NCI-H1436 (cell line): Measurements from ENCODE around the gene MLN.

Source experiments
- DNase-seq: peaks from one replicate; lab custom pipeline; 2025; lab: John Stamatoyannopoulos, UW

MLN gene

DNA sequence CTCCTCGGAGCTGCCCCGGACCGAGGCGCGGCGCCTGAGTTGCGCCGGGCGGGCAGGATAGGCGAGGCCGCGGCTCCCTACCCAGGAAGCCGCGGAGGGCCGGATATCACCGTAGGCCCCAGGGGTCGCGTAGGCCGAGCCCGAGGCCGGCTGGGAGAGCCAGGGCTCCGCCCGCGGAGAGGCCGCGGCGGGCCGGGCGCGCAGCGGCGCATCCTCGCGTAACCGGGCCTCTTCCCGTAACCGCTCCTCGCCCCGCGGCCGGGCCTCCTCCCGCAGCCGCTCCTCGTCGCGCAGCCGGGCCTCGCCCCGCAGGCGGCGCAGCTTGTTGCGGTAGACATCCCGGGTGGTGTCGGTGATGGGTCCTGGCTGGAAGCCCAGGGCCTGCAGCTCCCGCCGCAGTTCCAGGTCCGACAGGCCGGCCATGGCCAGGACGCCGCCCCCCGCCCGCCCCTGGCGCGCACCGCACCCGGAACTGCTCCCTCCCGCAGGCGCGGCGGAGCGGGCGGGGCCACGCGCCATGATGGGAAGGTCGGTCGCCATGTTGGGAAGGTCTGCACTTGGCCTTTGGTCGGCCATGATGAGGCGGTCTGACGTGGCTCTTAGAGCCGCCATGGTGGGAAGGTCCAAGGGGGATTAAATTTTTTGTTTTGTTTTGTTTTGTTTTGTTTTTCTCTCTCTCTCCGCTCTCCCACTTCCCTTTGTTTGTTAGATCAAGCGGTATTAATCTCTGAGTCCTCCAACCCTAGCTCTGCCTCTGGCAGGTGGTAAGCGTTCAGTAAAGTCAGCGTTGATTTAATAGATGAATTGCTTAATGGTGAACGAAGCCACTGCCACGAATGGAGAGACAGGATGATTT lies 14.9 kb downstream of the MLN start, which contains the start of gene LEMD2:
LEMD2 (minus strand) TSS at position 437 of the 856 bp plus-strand sequence; CDS start at position 423, 14 bp downstream.
- peak; percentile 89 for DNase-seq

DNA sequence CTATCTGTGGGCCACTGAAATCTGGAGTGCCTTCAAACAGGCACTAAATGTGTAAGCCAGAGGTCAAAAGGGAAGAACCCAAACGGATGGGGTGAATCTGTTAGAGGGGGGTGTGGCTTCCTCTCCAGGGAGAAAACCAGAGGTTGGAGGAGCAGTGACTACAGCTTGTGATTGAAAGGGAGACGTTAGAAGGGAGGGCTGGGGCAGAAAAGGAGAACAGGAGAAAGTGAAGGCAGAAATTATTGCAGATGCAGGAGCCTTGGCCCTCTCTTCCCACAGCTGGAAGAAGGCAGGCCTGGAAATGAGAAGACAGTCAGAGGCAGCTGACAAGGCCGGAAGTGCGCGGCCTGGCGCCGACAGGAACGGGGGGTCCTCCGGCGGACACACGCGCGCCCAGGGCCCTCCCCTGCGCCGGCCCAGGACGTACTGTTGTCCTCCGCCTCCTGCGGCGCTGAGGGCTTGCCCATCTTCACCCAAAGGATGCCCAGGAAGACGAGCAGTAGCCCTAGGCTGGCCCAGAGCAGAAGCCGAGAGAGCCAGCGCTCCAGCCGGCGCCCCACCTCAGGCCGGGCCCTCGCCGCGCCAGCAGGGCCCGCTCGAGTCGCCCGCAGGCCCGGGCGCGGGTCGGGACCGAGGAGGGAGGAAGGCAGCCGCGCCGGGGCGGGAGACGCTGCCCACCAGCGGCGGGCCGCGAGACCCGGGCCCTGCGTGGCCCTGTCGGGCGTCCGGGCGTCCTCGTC lies 15.7 kb downstream of the MLN start:
- no peak for DNase-seq

DNA sequence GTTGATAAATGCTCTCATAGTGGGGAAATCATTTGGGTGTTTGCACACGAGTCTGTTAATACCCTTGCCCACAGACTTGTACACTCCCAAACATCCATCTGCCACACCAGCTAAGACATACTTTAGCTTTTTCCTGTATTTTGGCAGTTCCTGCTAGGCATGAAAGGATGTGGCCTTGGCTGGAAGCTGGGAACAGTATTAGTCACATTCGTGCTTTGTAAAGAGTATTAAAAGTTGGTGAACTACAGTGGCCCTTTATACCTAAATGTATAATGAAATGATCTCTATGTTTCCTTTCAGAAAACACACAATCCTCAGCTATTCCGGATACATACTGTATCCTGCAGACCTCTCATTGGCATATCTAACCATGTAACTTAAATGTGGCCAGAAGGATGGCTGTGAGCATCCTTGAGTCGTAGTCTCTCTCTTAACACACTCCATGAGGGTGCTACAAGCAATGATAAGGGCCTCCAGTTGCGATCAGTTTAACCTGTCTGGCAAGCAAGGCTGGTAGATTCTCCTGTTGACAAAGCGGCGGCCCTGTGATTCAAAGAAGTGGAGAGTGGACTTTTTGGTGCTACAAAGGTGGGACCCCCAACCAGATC lies 16.4 kb downstream of the MLN start:
- DNase-seq, result no peak

DNA sequence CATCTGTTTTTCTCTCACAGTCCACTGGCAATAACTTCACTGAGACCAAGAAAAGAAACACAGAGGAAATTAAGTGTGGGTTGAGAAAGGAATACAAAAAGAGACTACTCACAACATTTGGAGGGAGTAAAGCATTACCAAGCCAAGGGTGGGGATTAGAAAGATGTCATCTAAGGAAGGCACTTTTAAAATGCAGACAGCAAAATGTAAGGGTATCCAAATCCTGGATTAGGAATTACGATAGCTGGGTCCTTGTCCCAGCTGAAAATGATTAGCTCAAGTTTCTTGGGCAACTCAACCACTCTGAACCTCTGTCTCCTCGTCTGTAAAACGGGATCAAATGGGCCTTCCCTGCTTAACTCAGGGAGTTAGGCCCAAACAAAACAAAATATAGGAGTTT lies 17.1 kb downstream of the MLN start:
- DNase-seq, result no peak

DNA sequence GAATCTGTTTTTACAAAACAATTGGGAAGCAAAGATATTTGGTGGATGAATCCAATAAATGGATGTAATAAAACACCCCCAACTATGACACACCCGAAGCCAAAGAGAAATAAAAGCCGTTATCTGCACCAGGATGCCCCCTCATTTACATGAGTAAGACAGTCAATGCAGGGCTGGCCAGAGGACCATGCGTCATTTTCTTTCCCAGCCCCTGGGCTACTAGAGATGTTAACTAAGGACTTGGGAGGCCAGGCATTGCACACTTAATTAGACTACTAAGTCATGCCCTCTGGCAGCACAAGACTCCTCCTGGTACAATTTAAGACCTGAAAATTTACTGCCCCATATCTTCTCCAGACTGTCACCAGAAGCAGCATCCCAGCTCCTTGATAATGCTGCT lies 18.0 kb downstream of the MLN start:
- DNase-seq, result no peak

DNA sequence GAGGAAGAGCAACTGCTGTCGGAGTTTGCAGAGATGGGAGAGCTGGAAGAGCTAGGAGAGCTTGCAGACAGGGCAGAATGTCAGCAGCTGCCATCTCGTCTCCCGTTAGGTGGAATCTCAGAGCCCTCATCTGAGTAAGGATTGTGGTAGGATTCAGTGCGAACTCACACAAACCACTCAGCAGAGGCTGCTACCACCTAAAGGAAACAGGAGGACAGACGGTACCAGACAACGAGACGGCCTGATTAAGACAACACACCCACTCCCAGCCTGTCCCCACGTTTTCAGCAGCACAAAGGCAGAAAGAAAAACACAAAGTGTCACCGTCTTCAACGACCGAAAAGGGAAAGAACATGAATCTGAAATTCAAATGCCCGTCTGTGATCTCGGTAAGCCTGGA lies 19.0 kb downstream of the MLN start:
- no peak for DNase-seq

DNA sequence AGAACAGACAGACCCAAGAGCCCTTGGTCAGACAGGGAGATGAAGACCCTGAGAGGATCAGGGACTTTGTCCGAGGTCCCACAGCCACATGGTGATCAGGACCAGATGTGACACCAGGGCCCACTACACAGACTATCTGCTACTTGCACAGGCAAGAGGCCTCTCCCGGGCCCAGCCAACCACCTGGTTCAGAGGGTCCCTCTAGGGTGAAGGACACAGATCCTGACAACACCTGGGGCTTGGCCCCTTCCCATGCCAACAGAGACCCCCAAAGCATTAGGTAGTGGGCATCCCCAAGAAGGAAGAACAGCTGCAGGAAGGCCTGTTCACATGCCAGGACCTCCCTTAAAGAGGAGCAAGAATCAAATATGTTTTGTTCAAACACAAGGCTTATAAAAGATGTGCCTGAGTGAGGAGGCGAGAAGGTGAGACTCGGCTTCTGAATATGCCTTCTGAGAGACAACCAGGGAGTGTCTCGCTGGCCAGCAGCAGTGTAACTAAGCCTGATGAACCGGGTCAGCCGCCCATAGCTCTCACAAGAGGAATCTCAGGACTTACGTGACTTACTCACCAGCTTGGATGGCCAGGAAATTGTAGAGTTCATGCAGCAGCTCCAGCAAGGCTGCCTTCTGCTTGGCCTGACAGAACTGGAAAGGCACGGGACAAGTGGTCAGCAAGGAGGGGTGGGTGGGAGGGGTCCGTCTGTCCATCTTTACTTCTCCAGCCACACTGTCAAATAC lies 19.9 kb downstream of the MLN start:
- no peak for DNase-seq

DNA sequence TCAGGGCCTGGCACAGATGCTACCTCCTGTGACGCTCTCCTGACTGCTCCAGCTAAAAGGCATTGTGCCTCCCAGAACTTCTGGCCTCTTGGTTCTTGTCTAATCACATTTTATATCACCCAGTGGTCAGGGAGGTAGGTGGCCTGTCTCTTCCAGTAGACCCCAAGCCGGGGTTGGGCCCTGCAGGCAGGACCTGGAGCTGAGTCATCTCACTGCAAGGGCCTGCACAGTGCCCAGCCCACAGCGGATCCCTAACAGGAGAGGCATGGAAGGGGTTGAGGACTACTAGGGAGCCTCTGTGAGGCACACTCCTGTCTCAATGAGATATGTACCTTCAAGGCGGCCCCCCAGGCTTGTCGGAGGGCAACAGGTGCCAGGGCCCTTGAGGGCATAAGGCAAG lies 21.2 kb downstream of the MLN start:
- no peak for DNase-seq

DNA sequence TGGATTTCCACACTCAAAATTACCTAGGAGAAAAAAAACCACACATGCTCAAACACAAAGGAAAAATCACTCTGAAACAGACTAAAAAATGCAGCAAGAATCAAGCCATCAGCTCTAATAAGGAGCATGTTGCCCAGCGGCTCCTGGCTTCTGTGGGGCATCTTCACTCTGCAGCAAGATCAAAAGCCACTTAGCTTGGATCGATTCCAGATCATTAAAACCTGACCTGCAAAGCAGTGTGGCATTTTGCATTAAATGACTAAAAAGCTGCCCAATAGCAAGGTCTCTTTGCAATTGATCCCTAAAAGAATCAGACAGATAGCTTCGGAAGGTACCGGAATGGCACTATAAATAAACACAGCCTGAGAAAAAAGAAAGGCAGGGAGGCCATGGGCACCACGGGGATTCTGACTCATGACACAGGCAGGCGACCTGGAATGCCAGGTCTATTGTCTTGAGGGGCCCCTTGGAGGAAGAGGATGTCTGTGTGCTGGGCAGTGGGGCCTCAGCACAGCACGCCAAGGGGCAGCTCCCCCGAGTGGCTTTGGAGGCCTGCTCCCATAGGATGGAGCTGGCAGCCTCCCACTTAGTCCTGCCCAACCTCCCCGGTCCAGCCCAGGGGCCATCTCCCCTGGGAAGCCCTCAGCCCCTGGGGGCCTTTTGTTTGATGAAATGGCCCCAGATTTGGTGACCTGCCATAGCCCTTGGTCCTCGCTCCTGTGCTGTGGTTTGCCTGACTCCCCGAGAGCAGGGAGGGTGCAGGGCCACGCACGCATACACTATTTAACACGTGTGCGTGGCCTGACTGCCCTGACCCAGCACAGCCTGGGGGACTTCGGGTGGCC lies 22.4 kb downstream of the MLN start:
- DNase-seq, result no peak

DNA sequence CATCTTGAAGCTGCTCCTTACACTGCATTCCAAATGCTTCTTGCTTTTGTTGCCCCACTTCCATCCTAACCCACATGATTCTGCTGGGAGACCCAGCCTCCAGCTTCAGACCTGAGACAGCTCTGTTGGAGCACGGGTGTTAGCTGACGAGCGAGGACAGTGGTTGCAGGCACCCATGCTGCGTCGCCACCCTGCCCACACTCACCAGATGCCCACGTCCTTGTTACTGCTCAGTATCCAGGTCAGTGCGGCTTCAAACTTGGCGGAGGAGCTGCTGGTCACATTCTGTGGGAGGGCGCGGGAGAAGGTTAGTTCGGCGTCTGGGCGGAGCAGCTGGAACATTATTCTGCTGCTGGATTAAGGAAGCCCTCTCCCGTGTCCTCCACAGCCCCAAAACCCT lies 23.9 kb downstream of the MLN start:
- no peak for DNase-seq

DNA sequence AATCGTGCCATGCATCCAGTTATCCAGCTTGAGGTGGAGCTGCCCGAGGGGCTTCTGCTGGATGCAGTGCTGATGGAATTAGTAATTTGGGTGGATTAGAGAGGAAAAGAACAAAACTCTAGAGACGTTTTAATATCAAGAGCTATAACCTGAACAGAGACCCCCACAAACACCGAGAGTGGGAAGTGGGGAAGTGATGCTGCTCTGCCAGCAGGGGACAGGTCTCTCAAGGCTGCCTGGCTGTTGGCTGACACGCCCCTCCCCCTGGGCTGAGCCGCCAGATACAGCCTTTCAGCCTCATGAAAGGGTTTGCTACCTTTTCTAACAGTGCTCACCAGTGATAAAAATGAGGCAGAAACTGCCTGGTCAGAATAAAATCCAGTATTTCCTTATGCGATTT lies 24.5 kb downstream of the MLN start:
- no peak for DNase-seq

DNA sequence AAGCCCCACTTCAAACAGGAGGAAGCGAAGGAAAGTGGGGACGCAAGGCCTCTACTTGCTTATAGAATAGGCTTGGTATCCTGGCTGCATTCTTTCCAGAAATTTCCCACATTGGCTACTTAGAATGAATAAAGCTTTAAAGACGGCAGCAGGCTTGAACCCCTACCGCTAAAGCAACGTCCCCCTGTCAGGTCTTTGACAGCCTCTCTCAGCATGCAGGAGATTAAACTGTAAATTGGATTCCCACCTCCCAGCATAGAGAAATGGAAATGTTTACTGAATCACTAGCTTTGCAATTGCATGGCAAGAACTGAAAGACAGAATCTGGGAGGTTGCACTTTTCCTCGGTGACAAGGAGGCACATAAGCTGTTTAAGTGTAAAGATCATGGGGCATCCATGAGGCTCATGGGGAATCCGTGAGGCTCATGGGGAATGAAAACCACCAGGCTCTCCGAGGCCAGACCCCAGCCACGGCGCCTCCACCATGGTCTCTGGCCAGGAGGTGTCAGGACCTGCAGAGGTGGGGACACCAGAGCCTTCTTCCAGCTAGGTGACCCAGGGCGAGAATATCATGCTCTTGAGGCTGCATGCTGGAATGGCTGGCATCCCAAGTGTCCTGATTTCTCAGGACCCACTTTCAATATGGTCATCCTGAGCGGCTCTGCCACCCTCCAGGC lies 25.2 kb downstream of the MLN start:
- DNase-seq, result no peak

DNA sequence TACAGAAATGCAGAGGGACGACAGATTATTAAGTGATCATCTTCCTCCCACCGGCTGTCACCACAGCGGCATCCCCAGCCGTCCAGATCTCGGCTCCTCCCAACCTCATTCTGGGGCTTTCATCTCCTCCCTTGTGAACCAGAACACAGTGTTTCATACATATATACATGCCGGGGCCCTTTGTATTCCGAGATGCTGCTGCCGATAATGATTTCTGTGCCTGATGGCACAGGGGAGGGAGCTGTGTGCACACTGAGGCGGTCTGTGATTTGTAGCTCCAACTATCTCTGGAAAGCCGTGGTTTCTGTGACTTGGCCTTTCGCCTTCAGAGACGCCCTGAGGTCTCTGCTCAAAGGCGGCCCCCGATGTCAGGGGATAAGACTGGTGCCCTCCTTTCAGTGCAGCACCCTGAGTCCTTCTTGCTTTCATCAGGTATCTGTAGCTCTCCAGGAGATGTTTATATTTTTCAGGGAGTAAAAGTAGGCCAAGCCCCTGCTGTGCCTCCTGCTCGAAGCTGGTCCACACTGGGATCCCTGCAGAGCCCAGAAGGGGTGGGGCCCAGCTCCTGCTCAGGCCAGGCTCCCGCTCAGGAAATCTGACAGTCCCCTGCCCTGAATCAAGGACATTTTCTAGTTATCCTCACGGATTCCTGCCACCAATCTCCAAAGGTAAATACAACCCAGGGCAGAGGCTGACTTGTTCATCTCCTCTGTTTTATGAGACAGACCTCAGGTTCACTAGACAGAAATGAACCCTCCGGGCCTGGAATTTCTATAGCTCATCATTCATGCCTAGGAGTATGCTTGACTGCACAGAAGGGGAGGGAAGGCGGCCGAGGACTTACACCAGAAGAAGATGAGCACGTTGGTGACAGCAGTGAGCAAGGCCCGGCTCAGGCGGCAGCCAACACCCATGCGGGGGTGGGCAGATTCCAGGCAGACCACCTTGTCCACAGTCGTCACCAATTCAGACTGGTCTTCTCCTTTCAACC lies 26.1 kb downstream of the MLN start:
- DNase-seq, result no peak

DNA sequence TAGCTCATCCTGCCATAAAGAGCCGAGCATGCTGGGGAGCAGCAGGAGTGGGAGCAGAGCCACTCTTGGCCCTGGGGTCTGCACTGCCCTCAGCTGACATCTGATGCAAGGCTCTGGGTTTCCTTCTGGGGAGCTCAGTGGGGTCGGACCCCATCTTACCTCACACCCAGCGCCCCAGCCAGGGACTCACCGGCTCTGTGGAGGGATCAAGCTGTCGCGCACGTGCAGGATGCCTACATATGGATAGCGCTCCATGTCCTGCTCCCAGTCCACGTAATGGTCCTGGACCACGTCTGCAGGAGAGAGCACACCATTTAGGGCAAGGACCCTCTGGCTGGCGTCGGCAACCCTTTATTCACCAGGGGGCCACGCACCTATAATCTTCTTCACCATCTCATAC lies 27.0 kb downstream of the MLN start:
- DNase-seq, result no peak

DNA sequence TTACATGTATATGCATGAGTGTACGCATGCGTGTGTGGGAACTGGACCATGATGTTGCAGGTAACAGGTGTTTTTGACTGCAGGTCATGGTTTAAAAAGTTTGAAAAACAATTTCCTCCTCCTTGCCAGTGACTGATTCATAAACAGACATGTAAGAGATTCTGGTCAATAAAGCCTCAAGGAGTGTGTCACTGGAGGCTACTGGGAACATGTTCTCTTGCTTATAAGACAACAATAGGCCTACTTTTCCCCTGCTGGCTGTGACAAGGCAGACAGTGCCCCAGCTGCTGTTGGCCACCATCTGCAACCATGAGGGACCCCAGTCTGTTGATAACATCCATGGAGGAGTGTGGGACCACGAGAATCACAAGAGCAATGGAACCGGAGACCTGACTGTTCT lies 27.6 kb downstream of the MLN start:
- no peak for DNase-seq

DNA sequence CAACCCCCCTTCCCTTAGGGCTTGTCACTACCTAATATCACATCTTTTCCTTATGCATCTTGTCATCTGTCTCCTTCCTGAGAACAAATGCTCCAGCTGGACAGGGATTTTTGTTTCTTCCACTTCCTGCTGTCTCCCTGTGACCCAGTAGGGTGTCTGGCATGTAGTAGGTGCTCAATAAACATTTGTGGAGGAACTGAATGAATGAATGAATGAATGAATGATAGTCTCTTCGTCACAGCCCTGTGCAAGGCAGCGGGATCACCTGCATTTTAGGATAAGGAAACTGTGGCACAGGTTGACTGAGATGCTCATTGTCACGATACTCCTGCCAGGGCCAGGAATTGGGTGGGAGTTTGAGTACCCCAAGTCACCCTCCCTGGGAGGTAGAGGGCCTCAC lies 29.0 kb downstream of the MLN start:
- no peak for DNase-seq

DNA sequence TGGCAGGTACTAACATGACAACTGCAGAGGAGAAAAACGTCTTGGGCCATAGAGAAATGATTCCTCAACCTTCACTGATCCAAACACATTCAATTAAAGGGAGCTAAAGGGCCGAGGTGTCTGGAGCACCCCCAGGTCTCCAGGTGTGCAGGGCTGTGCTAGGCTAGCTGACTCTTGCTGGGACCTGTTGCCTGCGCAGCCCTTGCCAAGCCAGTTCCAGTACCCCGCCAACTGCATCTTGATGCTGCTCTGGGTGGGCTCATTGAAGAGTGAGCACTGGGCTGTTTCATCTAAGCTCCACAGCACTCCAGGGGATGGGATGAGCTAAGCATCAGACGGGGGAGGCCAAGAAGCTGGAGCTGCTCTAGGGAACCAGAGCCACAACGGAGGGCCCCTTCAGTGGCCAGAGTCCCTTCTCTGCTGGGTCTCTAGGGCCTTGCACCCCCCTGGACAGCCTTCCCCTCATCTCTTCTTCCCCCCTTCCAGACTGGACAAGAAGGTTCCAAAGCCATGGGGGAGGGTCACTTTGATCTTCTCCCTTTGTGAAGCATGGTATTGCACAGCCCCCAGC lies 30.8 kb downstream of the MLN start:
- no peak for DNase-seq

DNA sequence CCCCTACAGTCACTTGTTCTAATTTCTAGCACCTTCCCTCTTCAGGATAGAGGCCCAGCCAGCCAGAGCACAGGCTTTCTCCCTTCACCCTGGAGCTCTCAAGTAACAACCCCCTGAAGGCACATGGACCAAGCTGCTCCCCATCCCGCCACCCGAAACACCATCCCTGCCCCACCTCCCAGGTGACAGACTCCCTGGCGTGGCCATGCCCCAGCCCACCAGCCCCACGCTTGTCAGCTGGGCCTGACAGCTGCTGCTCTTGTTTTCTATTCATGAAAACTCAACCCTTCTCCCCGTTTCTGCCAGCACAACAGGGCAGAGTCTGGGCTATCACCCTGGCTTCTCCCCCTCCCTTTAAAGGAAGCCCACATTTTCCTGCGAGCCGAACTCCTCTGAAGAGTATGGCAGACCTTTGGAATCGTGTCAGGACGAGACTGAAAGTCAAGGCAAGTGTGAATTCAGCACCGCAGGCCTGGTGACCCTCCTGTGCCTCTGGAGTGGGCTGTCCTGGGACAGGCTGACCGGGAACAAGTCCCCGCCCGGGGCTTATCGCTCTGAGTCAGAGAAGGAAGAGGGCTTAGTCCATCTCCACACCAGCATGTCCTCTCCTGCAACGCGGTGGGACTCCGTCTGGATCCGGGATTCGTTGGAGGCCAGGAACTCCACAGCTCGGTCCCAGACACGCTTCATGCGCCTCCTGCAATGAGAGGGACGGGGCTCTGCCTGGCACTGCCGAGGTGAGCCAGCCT lies 31.5 kb downstream of the MLN start:
- DNase-seq, result no peak
